ENCODE data around the gene AP3M1.

AP3M1 gene

DNA sequence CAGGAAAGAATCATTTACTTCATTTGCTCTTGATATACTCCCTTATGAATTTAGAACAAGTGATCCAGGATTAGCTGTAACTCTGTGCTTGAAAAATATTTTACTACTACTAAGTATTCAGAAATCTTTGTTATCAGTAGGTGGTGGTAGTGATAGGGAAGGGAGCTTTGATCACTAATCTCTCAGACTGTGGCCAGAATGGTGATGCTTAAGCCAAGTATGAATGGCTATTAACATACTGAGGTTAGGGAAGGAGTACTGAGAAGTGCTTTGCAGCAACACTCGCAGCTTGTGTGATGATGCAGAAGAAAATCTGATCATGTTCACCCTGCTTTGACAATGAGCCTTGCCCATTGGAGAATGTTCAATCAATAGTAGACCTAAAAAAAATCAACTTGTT is 29.3 kb downstream of the AP3M1 start:
- Histone ChIP-seq H2AFZ (ENCODE audit: low read depth, low read length) (no peak overlapping the region), H3K27me3 (ENCODE audit: insufficient read depth, low read length) (no peaks in the 10 kb centered on the region), H3K4me1 (ENCODE audit: insufficient read depth, low read length) (no peaks in the 10 kb centered on the region), H3K9me3 (ENCODE audit: low read length) (no peaks in the 10 kb centered on the region), H3K4me3 (ENCODE audit: low read length) (no peak overlapping the region), H3K36me3 (ENCODE audit: insufficient read depth, low read length) (peaks cover 90% of the 10 kb centered on the region)

DNA sequence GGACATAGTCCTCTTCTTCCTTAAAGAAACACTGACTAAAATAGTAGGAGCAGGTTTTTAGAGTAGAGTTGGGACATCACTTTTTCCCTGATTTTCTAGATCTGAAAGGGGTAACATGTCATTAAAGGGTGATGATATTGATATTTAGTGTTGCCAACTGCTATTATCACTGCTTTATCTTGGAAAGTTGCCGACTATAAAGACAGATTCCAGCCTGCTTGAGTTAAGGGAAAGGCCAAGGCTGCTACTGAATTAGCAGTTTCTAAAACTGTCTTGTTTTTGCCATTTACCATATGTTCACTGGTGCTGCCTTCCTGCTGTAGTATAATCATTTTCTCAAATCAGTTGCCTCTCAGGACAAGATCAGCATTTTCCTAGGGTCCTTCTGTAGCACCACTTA is 29.7 kb downstream of the AP3M1 start:
- Histone ChIP-seq H3K36me3 (ENCODE audit: insufficient read depth, low read length) (peaks cover 90% of the 10 kb centered on the region), H2AFZ (ENCODE audit: low read depth, low read length) (no peak overlapping the region), H3K9me3 (ENCODE audit: low read length) (no peaks in the 10 kb centered on the region), H3K27me3 (ENCODE audit: insufficient read depth, low read length) (no peaks in the 10 kb centered on the region), H3K4me1 (ENCODE audit: insufficient read depth, low read length) (no peaks in the 10 kb centered on the region), H3K4me3 (ENCODE audit: low read length) (no peak overlapping the region)

DNA sequence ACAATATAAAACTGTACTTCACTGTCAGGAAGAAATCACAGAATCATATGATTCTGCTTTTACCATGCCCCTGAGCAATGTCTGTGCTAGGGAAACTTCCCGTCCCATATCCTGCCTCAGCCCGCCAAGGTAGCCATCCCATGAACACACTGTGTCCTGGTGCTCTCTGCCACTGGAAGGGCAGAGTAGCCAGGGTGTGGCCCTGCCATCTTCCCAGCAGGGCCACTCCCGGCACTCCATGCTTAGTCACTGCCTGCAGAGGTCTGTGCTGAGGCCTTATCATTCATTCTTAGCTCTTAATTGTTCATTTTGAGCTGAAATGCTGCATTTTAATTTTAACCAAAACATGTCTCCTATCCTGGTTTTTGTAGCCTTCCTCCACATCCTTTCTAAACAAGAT is 31.8 kb downstream of the AP3M1 start:
- Histone ChIP-seq H2AFZ (ENCODE audit: low read depth, low read length) (no peak overlapping the region), H3K4me3 (ENCODE audit: low read length) (no peak overlapping the region), H3K27me3 (ENCODE audit: insufficient read depth, low read length) (no peaks in the 10 kb centered on the region), H3K36me3 (ENCODE audit: insufficient read depth, low read length) (peaks cover 92% of the 10 kb centered on the region), H3K9me3 (ENCODE audit: low read length) (no peaks in the 10 kb centered on the region), H3K4me1 (ENCODE audit: insufficient read depth, low read length) (no peaks in the 10 kb centered on the region)

DNA sequence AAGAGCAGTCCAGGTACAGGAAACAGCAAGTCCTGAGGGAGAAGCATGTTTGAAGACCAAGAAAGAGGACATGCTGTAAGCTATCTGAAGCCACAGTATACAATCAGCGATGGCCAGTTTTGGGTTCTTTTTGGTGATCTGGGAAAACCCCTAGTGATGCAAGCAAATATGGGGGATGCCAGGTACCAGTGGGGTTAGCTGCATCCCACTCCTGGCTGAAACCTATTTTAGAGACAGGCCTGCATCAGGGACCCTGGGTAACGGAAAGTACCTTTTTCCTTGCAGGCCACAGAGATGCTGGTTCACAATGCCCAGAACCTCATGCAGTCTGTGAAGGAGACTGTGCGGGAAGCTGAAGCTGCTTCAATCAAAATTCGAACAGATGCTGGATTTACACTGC is 32.9 kb downstream of the AP3M1 start:
- Histone ChIP-seq H3K4me1 (ENCODE audit: insufficient read depth, low read length) (no peaks in the 10 kb centered on the region), H3K36me3 (ENCODE audit: insufficient read depth, low read length) (peaks cover 92% of the 10 kb centered on the region), H2AFZ (ENCODE audit: low read depth, low read length) (no peak overlapping the region), H3K27me3 (ENCODE audit: insufficient read depth, low read length) (no peaks in the 10 kb centered on the region), H3K9me3 (ENCODE audit: low read length) (no peaks in the 10 kb centered on the region), H3K4me3 (ENCODE audit: low read length) (no peak overlapping the region)

DNA sequence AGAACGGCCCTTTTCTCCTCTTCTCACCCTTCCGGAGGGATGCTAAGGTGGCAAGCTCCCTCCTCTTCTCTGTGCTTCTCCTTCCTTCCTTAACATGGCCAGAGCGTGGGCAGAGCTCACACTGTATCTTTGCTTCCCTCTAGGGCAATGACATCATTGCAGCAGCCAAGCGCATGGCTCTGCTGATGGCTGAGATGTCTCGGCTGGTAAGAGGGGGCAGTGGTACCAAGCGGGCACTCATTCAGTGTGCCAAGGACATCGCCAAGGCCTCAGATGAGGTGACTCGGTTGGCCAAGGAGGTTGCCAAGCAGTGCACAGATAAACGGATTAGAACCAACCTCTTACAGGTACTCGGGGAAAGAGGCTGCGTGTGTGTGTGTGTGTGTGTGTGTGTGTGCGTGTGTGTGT is 36.6 kb downstream of the AP3M1 start:
- Histone ChIP-seq H3K4me3 (ENCODE audit: low read length) (no peak overlapping the region), H3K36me3 (ENCODE audit: insufficient read depth, low read length) (peaks cover 93% of the 10 kb centered on the region), H2AFZ (ENCODE audit: low read depth, low read length) (no peak overlapping the region), H3K27me3 (ENCODE audit: insufficient read depth, low read length) (no peaks in the 10 kb centered on the region), H3K9me3 (ENCODE audit: low read length) (no peaks in the 10 kb centered on the region), H3K4me1 (ENCODE audit: insufficient read depth, low read length) (no peaks in the 10 kb centered on the region)

DNA sequence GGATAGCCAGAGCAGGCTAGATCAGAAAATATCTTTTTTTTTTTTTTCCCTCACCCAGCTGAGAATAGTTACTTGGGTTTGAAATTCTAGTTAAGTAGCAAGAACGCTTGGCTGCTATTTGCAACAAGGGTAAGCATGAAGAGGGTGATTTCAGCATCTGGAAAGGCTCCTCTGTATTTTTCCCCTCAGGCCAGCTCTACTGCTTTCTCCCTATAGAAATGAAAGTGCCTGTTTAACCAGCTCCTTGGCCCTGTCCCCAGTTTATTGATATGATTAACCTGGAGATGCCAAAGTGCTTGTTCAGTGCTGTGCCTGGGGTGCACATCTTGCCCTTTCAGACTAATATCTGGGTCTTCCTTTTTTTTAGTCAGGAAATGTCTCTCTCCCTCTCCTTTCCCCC is 37.1 kb downstream of the AP3M1 start:
- Histone ChIP-seq H3K27me3 (ENCODE audit: insufficient read depth, low read length) (no peaks in the 10 kb centered on the region), H3K36me3 (ENCODE audit: insufficient read depth, low read length) (peaks cover 92% of the 10 kb centered on the region), H3K9me3 (ENCODE audit: low read length) (no peaks in the 10 kb centered on the region), H3K4me1 (ENCODE audit: insufficient read depth, low read length) (no peaks in the 10 kb centered on the region), H2AFZ (ENCODE audit: low read depth, low read length) (no peak overlapping the region), H3K4me3 (ENCODE audit: low read length) (no peak overlapping the region)

DNA sequence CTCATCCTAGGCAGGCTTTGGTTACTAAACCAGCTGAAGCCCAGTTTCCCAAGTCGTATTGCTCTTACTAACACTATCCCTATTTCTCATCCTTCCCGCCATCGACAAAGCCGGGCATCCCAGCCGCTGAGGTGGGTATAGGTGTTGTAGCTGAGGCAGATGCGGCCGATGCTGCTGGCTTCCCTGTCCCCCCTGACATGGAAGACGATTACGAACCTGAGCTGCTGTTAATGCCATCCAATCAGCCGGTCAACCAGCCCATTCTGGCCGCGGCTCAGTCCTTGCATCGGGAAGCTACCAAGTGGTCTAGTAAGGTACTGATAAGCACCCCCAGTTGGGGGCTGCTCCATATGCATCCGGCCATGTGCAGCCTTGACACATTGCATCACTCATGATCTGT is 38.8 kb downstream of the AP3M1 start:
- Histone ChIP-seq H3K27me3 (ENCODE audit: insufficient read depth, low read length) (no peaks in the 10 kb centered on the region), H3K4me1 (ENCODE audit: insufficient read depth, low read length) (no peaks in the 10 kb centered on the region), H3K4me3 (ENCODE audit: low read length) (no peak overlapping the region), H3K36me3 (ENCODE audit: insufficient read depth, low read length) (peaks cover 91% of the 10 kb centered on the region), H2AFZ (ENCODE audit: low read depth, low read length) (no peak overlapping the region), H3K9me3 (ENCODE audit: low read length) (no peaks in the 10 kb centered on the region)

DNA sequence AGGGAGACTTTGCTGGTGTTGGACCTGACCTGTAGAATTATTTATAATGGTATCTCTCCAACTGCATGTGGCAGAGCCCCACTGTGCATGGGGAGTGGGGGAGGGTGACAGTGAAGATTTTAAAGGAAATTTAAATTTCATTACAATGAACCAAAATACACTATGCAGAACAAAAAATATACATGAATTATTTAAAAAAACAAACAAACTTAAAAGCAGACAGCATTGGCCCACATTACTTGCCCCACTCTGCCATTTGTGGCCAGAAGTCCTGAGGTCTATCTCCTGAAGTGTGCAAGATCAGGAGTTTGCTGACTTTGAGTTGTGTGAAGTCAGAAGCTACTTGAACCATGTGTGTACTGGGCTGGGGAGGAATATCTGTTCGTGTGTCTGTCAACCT is 40.5 kb downstream of the AP3M1 start:
- peaks cover 93% of the 10 kb centered on the region for H3K36me3 ChIP-seq (ENCODE audit: insufficient read depth, low read length)
- H3K4me3 ChIP-seq (ENCODE audit: low read length), result no peak overlapping the region
- no peak overlapping the region for H2AFZ ChIP-seq (ENCODE audit: low read depth, low read length)
- no peaks in the 10 kb centered on the region for H3K9me3 ChIP-seq (ENCODE audit: low read length)
- no peaks in the 10 kb centered on the region for H3K27me3 ChIP-seq (ENCODE audit: insufficient read depth, low read length)
- no peaks in the 10 kb centered on the region for H3K4me1 ChIP-seq (ENCODE audit: insufficient read depth, low read length)

DNA sequence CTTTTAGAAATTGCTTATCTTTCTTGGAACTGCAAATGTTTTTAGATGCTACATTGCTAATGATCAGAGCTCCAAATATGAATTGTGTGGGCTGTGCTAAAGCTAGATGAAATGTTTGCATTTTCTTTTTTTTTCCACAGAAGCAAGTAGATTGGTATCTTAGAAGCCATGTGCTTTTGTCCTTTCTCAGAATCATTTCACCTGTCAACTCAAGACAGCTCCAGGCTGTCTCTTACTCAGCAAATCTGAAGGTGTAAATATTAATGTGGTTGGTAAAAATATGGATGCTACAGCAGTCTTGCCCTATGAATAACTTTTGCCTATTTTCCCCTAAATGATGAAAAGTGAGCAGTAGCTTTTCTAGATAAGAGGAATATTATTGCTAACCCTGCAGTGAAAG is 41.2 kb downstream of the AP3M1 start:
- Histone ChIP-seq H3K27me3 (ENCODE audit: insufficient read depth, low read length) (no peaks in the 10 kb centered on the region), H3K4me1 (ENCODE audit: insufficient read depth, low read length) (no peaks in the 10 kb centered on the region), H2AFZ (ENCODE audit: low read depth, low read length) (no peak overlapping the region), H3K36me3 (ENCODE audit: insufficient read depth, low read length) (peaks cover 93% of the 10 kb centered on the region), H3K4me3 (ENCODE audit: low read length) (no peak overlapping the region), H3K9me3 (ENCODE audit: low read length) (no peaks in the 10 kb centered on the region)

DNA sequence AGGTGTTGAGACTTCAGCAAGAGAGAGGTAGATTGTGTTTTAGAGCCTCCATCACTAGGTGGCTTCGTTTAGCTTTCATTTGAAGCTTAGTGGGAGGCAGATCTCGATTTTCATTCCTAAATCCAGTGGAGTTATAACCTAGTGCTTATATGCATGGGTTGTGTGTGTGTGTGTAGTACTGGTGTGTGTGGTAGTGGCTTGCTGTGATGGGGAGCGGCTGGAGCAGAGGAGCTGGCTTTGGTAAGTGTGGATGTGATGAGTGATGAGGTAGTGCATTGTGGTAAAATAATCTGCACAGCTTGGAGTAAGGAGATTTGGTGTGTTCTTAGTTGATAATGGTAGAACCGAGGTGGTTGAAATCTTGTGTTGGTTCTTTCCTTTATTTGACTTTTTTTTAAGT is 43.2 kb downstream of the AP3M1 start:
- H3K36me3 ChIP-seq (ENCODE audit: insufficient read depth, low read length), result peaks cover 87% of the 10 kb centered on the region
- no peak overlapping the region for H2AFZ ChIP-seq (ENCODE audit: low read depth, low read length)
- no peaks in the 10 kb centered on the region for H3K9me3 ChIP-seq (ENCODE audit: low read length)
- no peaks in the 10 kb centered on the region for H3K4me1 ChIP-seq (ENCODE audit: insufficient read depth, low read length)
- no peaks in the 10 kb centered on the region for H3K27me3 ChIP-seq (ENCODE audit: insufficient read depth, low read length)
- H3K4me3 ChIP-seq (ENCODE audit: low read length), result no peak overlapping the region

DNA sequence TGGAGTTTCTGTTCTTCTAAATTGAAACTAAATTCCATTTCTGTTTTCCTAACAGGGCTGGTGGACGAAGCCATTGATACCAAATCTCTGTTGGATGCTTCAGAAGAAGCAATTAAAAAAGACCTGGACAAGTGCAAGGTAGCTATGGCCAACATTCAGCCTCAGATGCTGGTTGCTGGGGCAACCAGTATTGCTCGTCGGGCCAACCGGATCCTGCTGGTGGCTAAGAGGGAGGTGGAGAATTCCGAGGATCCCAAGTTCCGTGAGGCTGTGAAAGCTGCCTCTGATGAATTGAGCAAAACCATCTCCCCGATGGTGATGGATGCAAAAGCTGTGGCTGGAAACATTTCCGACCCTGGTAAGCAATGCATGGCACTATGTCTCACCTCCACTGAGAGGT is 45.6 kb downstream of the AP3M1 start:
- peaks cover 81% of the 10 kb centered on the region for H3K36me3 ChIP-seq (ENCODE audit: insufficient read depth, low read length)
- H3K9me3 ChIP-seq (ENCODE audit: low read length), result no peaks in the 10 kb centered on the region
- H3K27me3 ChIP-seq (ENCODE audit: insufficient read depth, low read length), result no peaks in the 10 kb centered on the region
- H3K4me1 ChIP-seq (ENCODE audit: insufficient read depth, low read length), result no peaks in the 10 kb centered on the region
- H3K4me3 ChIP-seq (ENCODE audit: low read length), result no peak overlapping the region
- no peak overlapping the region for H2AFZ ChIP-seq (ENCODE audit: low read depth, low read length)

DNA sequence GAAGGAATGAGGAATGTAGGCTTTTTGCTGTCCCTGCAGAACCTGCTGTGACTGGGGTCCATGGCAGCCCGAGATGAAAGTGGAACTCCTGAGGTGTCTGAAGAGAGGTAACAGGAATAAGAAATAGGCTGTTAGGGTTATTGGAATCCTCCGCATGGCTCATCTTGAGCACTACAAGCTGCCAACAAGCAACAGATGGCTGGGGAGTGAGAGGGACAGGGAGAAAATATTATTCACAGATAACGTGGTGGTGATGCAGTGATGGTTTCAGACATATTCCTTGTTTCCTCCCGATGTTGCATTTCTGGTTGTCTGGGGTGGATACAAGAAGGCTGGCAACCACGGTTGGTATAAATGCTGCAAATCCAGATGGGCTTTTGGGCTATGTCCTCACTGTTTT is 46.1 kb downstream of the AP3M1 start:
- H2AFZ ChIP-seq (ENCODE audit: low read depth, low read length), result no peak overlapping the region
- no peaks in the 10 kb centered on the region for H3K9me3 ChIP-seq (ENCODE audit: low read length)
- H3K27me3 ChIP-seq (ENCODE audit: insufficient read depth, low read length), result no peaks in the 10 kb centered on the region
- H3K4me1 ChIP-seq (ENCODE audit: insufficient read depth, low read length), result no peaks in the 10 kb centered on the region
- no peak overlapping the region for H3K4me3 ChIP-seq (ENCODE audit: low read length)
- peaks cover 81% of the 10 kb centered on the region for H3K36me3 ChIP-seq (ENCODE audit: insufficient read depth, low read length)

DNA sequence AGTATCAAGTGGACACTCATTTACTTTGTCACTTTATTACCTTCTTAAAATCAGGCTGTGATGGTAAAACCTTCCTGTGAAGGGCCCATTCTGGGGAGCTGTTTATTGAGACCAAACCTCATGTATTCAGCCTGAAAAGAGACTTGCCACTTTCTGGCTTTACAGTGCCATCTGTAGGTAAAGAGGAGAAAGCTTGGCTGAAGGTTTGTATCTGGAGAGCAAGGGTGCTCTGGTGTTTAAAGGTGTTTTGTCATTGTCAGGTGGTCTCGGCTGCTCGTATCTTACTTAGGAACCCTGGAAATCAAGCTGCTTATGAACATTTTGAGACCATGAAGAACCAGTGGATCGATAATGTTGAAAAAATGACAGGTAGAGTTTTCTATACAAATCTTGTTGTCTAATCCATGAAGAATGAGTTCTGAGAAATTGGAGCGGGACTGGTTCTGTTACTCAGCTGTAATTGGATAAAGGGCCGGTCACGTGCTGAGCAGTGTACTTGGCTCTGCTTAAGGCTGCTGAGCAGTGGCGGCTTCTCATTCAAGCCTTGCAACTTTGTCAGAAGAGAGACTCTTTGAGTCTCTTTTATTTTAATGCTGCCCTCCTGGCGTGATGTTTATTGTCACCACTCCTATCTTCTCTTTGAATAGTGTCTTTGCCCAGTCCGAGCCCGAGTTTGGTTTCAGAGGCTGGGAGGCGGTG is 46.9 kb downstream of the AP3M1 start:
- no peak overlapping the region for H2AFZ ChIP-seq (ENCODE audit: low read depth, low read length)
- no peaks in the 10 kb centered on the region for H3K9me3 ChIP-seq (ENCODE audit: low read length)
- H3K36me3 ChIP-seq (ENCODE audit: insufficient read depth, low read length), result peaks cover 81% of the 10 kb centered on the region
- H3K4me3 ChIP-seq (ENCODE audit: low read length), result no peak overlapping the region
- H3K4me1 ChIP-seq (ENCODE audit: insufficient read depth, low read length), result no peaks in the 10 kb centered on the region
- no peaks in the 10 kb centered on the region for H3K27me3 ChIP-seq (ENCODE audit: insufficient read depth, low read length)

DNA sequence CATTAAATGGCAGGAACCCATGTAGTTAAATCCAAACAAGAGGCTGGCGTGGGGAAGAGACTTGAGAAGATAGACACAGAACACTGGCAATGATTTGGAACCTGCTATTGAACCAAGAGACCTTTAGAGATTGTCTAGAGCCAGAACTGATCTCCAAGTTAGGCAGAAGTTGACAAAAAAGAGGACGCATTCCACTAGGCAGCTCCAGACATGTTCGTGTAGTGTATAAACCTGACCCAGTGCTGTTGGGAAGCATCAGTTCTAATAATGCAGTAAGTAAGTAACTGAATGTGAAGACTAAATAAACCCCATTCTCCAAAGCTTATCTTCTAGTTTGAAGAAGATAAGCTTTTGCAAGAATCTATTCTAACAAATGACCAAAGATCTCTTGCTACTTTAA is 50.8 kb downstream of the AP3M1 start:
- H3K36me3 ChIP-seq (ENCODE audit: insufficient read depth, low read length), result peaks cover 79% of the 10 kb centered on the region

More for the DNA sequence above, 50.8 kb downstream of the AP3M1 start:
- H2AFZ ChIP-seq (ENCODE audit: low read depth, low read length), result no peak overlapping the region
- no peaks in the 10 kb centered on the region for H3K4me1 ChIP-seq (ENCODE audit: insufficient read depth, low read length)
- no peaks in the 10 kb centered on the region for H3K27me3 ChIP-seq (ENCODE audit: insufficient read depth, low read length)
- no peaks in the 10 kb centered on the region for H3K9me3 ChIP-seq (ENCODE audit: low read length)
- no peak overlapping the region for H3K4me3 ChIP-seq (ENCODE audit: low read length)

Measured in neuron (in vitro differentiated cells).